Esophagus muscularis mucosa (tissue), 3 donors: ENCODE measurements around the gene POLD4.

Experiments used
- CTCF ChIP-seq, 3 experiments: fragments of 200-600 bp in 2 of 3; fragments of 450-650 bp in 1 of 3; sonication (generic) in 2 of 3; IDR thresholded peaks; one replicate each; pipeline ENCODE4 v1.5.1; 2017 to 2019; ENCODE audit warnings: antibody characterized with exemption in 3 of 3, mild to moderate bottlenecking in 2 of 3, moderate library complexity in 1 of 3
- POLR2AphosphoS5 ChIP-seq, 2 donors: sonication (generic); formaldehyde crosslinking; IDR thresholded peaks; one replicate each; pipeline ENCODE4 v1.6.1; 2017; ENCODE audit warnings: antibody characterized with exemption in 2 of 2

- TF ChIP-seq POLR2AphosphoS5 (IDR thresholded peaks at IDR 0.05) (no peak), CTCF (IDR thresholded peaks at IDR 0.05) (no peak)
Observed at GRCh38 chr11:67357831-67358670, 4.7 kb upstream of the POLD4 start.
